DOHH2 (cell line): ENCODE measurements around the gene MRFAP1.

Experiments used
- H3F3A ChIP-seq: fragments of 200-600 bp; sonication (generic), shearing (Covaris generic); 2 replicates; pipeline ENCODE4 v1.6.0; 2016; ENCODE audit warnings: antibody characterized with exemption, mild to moderate bottlenecking; ENCODE audit not compliant: control insufficient read depth, insufficient read depth
- H3K27ac ChIP-seq: fragments of 200-600 bp; sonication (generic); 2 replicates; pipeline ENCODE4 v1.5.1; 2014; ENCODE audit warnings: low read depth, mild to moderate bottlenecking, low read length, moderate library complexity
- H3K27me3 ChIP-seq: fragments of 200-600 bp; sonication (generic); 2 replicates; pipeline ENCODE4 v1.6.1; 2014; ENCODE audit warnings: mild to moderate bottlenecking, low read length, mixed read lengths; ENCODE audit not compliant: control insufficient read depth
- H3K36me3 ChIP-seq: fragments of 200-600 bp; sonication (generic); 2 replicates; pipeline ENCODE4 v1.6.1; 2014; ENCODE audit warnings: mild to moderate bottlenecking, low read length, moderate library complexity, mixed read lengths; ENCODE audit not compliant: control insufficient read depth
- H3K4me1 ChIP-seq: fragments of 200-600 bp; sonication (generic); 2 replicates; pipeline ENCODE4 v1.6.1; 2014; ENCODE audit warnings: mild to moderate bottlenecking, low read length, mixed read lengths; ENCODE audit not compliant: control insufficient read depth
- H3K4me2 ChIP-seq: fragments of 200-600 bp; sonication (generic); 2 replicates; pipeline ENCODE4 v1.6.0; 2014; ENCODE audit warnings: mild to moderate bottlenecking, low read length, moderate library complexity
- H3K4me3 ChIP-seq: fragments of 200-600 bp; sonication (generic); 2 replicates; pipeline ENCODE4 v1.5.1; 2014; ENCODE audit warnings: mild to moderate bottlenecking, low read length, mixed read lengths
- H3K79me2 ChIP-seq: fragments of 200-600 bp; sonication (generic); 2 replicates; pipeline ENCODE4 v1.6.1; 2014; ENCODE audit warnings: mild to moderate bottlenecking, low read length, mixed read lengths; ENCODE audit not compliant: control insufficient read depth
- H3K9me2 ChIP-seq: fragments of 200-600 bp; sonication (generic); replicated peaks from 2 replicates; pipeline ENCODE4 v1.6.1; 2014; ENCODE audit warnings: mild to moderate bottlenecking, low read length, mixed read lengths; ENCODE audit not compliant: control insufficient read depth
- H3K9me3 ChIP-seq: fragments of 200-600 bp; sonication (generic); 2 replicates; pipeline ENCODE4 v1.6.1; 2014; ENCODE audit warnings: antibody characterized with exemption, low read length, mixed read lengths; ENCODE audit not compliant: control insufficient read depth, insufficient read depth
- H4K20me1 ChIP-seq: fragments of 200-600 bp; sonication (generic); 2 replicates; pipeline ENCODE4 v1.6.0; 2014; ENCODE audit warnings: low read depth, mild to moderate bottlenecking, antibody characterized with exemption, low read length, moderate library complexity; ENCODE audit not compliant: control insufficient read depth, insufficient read depth
- EZH2phosphoT487 ChIP-seq: fragments of 200-600 bp; sonication (generic); IDR thresholded peaks from 2 replicates; pipeline ENCODE4 v1.6.1; 2017; ENCODE audit warnings: borderline replicate concordance, mild to moderate bottlenecking, antibody characterized with exemption, low read length, moderate library complexity, mixed read lengths
- TF ChIP-seq, protein P1 (sequence below): fragments of 200-600 bp; sonication (generic); IDR thresholded peaks from one replicate; pipeline ENCODE4 v1.5.1; 2014; ENCODE audit warnings: antibody characterized with exemption, mild to moderate bottlenecking, low read depth, low read length; ENCODE audit not compliant: poor library complexity, severe bottlenecking

The MRFAP1 gene

DNA sequence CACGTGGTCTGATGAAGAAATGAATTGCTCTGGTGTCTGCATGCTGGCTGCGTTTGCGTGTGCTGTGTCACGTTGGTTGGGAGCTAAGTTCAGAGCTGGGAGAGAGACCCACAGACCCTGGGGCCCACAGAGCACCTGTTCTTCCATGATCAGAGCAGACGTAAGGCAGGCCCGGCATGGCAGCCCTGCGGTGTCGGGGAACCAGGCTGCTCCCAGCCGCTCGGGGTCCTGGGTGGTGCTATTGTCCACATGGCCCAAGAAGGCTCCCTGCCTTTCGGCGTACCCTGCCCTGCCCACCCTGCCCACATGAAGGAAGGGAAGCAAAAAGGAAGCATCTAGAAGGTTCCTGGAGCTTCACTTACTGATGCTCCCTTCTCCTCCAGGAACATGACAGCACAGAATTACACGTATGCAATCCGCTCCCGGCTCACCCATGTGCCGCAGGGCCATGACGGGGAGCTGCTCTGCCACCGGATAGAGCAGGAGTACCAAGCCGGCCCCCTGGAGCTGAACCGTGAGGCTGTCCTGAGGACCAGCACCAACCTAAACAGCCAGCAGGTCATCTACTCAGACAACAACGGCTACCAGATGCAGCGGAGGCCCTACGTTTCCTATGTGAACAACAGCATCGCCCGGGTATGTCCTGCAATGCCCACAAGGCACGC is 30.9 kb upstream of the MRFAP1 start:
- H3K4me2 ChIP-seq: no peak overlapping the region
- H3K27me3 ChIP-seq: no peaks in the 10 kb centered on the region
- H3F3A ChIP-seq: no peaks in the 10 kb centered on the region
- H3K4me3 ChIP-seq: no peak overlapping the region
- H3K36me3 ChIP-seq: peaks cover 4% of the 10 kb centered on the region; the same call in 1 of the 2 replicates
- no peak overlapping the region for H3K27ac ChIP-seq
- H3K9me3 ChIP-seq: peaks cover 5% of the 10 kb centered on the region; the same call in 1 of the 2 replicates
- no peaks in the 10 kb centered on the region for H3K4me1 ChIP-seq
- no peaks in the 10 kb centered on the region for H3K9me2 ChIP-seq
- no peaks in the 10 kb centered on the region for H3K79me2 ChIP-seq
- TF ChIP-seq EZH2phosphoT487: no peak
- TF ChIP-seq, protein P1, sequence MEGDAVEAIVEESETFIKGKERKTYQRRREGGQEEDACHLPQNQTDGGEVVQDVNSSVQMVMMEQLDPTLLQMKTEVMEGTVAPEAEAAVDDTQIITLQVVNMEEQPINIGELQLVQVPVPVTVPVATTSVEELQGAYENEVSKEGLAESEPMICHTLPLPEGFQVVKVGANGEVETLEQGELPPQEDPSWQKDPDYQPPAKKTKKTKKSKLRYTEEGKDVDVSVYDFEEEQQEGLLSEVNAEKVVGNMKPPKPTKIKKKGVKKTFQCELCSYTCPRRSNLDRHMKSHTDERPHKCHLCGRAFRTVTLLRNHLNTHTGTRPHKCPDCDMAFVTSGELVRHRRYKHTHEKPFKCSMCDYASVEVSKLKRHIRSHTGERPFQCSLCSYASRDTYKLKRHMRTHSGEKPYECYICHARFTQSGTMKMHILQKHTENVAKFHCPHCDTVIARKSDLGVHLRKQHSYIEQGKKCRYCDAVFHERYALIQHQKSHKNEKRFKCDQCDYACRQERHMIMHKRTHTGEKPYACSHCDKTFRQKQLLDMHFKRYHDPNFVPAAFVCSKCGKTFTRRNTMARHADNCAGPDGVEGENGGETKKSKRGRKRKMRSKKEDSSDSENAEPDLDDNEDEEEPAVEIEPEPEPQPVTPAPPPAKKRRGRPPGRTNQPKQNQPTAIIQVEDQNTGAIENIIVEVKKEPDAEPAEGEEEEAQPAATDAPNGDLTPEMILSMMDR: no peak
- no peaks in the 10 kb centered on the region for H4K20me1 ChIP-seq

DNA sequence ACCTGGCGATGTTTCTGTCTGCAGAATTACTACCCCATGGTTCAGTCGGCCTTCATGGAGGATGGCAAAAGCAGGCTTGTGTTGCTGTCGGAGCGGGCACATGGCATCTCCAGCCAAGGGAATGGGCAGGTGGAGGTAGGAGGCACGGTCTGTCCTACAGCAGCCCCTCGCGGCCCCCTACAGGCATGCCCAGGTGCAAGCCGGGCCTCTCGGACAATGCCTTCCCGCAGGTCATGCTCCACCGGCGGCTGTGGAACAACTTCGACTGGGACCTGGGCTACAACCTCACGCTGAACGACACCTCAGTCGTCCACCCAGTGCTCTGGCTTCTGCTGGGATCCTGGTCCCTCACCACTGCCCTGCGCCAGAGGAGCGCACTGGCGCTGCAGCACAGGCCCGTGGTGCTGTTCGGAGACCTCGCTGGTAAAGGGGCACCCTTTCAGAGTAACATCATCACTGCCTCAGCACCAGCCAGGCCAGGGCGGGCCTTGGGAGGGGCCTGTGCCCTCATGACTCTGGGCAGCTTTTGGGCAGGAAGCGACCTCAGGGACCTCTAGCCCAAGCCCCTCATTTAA is 29.5 kb upstream of the MRFAP1 start:
- H3K27ac ChIP-seq: no peak overlapping the region
- H3K4me1 ChIP-seq: no peaks in the 10 kb centered on the region
- H3K36me3 ChIP-seq: no peaks in the 10 kb centered on the region; the same call in 1 of the 2 replicates
- no peak overlapping the region for H3K4me2 ChIP-seq
- TF ChIP-seq, protein P1: no peak
- no peak for TF ChIP-seq EZH2phosphoT487
- H4K20me1 ChIP-seq: no peaks in the 10 kb centered on the region
- no peaks in the 10 kb centered on the region for H3K79me2 ChIP-seq
- no peak overlapping the region for H3K4me3 ChIP-seq
- no peaks in the 10 kb centered on the region for H3K9me2 ChIP-seq
- H3F3A ChIP-seq: no peaks in the 10 kb centered on the region
- no peaks in the 10 kb centered on the region for H3K9me3 ChIP-seq
- H3K27me3 ChIP-seq: no peaks in the 10 kb centered on the region

DNA sequence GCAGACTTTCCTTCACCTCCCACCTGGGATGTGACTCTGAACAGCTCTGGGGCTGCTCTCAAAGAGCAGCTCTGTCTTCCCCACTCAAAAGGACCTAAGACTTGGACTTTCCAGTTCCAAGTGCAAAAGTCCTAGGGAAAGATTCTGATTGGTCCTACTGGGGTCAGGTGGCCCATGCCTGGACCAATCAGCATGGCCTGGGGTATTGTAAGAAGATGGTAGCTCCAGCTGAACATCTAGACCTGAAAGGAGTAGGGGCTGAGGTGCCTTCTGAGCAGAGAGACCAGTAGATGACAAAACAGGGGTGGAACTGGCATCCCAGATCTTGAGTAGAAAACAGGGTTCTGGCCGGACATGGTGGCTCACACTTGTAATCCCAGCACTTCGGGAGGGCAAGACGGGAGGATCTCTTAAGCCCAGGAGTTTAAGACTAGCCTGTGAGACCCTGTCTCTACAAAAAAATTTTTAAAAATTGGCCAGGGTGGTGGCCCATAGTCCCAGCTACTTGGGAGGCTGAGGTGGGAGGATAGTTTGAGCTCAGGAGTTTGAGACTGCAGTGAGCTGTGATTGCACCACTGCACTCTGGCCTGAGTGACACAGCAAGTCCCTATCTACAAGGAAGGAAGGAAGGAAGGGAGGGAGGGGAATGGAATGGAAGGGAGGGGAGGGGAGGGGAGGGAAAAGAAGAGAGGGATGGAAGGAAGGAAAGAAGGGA is 27.4 kb upstream of the MRFAP1 start:
- Histone ChIP-seq H3K4me2 (no peak overlapping the region), H4K20me1 (no peaks in the 10 kb centered on the region), H3K4me3 (no peak overlapping the region), H3K27me3 (no peaks in the 10 kb centered on the region), H3K27ac (no peak overlapping the region), H3K9me2 (no peaks in the 10 kb centered on the region), H3F3A (no peaks in the 10 kb centered on the region), H3K4me1 (no peaks in the 10 kb centered on the region), H3K9me3 (no peaks in the 10 kb centered on the region), H3K79me2 (no peaks in the 10 kb centered on the region), H3K36me3 (peaks cover 5% of the 10 kb centered on the region; the same call in 1 of the 2 replicates)
- TF ChIP-seq, protein P1: no peak
- no peak for TF ChIP-seq EZH2phosphoT487
